Iris pigment epithelial cell (primary cell): Measurements from ENCODE around the gene MTERF1.
"Not testable (repeated sequence)": the region's sequence is repeated elsewhere in the genome, so short reads cannot be mapped to it uniquely, and the experiment has no call there.

ENCODE experiments used
- DNase-seq: peaks from one replicate; pipeline ENCODE4 v3.0.0-alpha.2; 2011; ENCODE audit warnings: low read depth

The MTERF1 gene, protein sequence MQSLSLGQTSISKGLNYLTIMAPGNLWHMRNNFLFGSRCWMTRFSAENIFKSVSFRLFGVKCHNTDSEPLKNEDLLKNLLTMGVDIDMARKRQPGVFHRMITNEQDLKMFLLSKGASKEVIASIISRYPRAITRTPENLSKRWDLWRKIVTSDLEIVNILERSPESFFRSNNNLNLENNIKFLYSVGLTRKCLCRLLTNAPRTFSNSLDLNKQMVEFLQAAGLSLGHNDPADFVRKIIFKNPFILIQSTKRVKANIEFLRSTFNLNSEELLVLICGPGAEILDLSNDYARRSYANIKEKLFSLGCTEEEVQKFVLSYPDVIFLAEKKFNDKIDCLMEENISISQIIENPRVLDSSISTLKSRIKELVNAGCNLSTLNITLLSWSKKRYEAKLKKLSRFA

DNA sequence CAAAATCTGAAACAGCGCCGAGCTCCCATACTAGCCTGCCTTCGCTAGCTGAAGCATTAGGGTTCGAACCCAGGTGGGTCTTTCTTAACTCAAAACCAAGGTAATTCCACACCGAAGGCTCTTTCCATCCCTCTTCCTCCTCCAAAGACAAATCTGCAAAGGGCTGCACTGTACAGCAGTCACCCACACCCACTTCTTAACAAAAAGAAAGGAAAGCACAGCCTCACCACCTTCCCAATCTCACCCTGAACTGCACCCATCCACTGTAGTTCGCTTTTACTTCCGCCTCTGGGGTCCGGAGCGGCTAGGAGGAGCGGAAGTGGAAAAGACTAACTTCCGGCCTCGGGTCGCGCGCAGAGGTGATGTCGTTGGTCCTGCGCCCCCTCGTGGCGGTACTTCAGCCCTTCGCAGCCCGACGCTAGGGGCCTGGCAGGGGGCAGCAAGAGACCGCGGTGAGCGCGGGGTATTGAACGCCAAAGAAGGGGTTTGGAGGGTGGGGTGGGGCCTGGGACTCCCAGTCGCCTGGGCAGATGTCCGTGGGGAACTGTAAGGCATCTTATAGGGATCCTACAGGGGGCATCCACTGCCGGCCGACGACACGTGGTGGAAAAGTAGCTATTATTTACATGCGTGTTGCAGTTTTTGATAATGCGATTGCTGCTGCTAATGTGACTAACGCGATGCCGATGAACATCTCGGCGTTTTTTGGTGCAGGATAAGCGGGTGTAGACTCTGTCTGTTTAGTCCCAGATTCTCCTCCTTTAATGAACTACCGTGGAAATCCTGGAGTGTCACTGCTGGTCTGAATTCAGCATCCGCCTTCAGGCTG, at the start of gene MTERF1:
MTERF1 (minus strand) TSS at position 290 of the 829 bp plus-strand sequence. CDS start 619 bp downstream, outside the sequence.
- peak; percentile 91 for DNase-seq

DNA sequence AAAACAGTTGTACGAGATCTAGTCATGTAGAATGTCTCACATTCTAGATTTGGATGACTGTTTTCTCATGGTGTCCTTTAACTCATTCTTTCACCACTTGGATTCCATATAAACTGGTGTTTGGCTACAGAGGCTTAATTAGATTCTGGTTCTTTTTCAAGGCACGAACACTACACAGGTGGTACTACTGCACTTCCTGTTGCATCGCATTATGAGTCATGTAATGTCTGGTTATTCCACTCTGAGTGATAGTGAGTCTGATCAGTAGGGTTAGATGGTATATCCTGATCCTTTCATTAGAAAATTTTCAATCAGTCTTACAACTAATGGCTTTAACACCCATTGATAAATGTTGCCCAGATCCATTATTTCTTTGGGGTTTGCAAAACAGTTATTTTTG, 49.0 kb upstream of the MTERF1 start:
- DNase-seq, result no peak

DNA sequence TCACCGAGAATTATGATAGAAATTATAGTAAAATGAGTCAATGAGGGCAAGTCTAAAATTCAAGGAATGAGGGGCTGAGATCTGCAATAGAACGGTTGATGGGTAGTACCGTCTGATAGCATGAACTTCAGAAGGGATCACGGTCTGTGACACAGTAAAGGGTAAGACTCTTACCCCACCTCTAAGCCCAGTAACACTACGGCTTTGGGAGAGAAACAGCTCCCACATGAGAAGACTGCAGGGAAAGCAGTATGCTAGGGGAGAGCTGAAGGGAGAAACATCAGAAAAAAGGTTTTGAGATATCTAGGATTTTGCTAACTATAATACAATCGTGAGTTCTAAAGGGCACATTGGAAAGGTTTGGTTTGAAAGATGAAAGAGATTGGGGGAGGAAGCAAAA, 47.4 kb upstream of the MTERF1 start:
- DNase-seq, result no peak

DNA sequence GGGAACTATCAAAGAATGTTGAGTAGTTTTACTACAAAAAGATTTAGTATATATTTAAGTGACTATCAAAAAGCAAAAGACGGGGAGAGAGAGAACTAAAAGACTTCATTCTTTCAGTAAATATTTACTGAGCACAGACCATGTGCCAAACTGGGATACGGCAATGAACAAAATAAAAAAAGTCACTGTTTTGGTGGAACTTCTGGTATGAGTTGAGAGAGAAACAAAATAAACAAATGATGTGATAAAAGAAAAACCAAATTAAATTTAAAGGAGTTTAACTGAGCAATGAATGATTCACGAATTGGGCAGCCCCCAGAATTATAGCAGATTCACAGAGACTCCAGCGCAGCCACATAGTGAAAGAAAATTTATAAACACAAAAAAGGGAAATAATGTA, 42.4 kb upstream of the MTERF1 start:
- DNase-seq, result no peak

DNA sequence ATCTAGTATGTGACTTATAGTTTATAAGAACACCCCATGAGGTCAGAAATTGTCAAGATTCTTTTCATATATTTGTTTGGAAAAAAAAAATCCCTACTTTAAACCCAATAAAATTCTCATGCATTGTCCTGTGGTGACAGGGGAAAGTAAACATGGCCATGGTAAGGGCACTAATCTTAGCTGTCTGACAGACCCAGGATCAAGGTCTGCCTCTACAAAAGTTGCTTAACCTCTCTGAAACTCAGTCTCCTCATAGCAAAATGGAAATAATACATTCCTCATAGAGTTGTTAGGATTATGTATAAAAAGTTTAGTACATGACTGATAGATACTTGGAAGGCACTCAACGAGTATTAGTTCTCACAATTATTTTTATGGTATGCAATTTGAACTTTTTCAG, 37.9 kb upstream of the MTERF1 start:
- no peak for DNase-seq

DNA sequence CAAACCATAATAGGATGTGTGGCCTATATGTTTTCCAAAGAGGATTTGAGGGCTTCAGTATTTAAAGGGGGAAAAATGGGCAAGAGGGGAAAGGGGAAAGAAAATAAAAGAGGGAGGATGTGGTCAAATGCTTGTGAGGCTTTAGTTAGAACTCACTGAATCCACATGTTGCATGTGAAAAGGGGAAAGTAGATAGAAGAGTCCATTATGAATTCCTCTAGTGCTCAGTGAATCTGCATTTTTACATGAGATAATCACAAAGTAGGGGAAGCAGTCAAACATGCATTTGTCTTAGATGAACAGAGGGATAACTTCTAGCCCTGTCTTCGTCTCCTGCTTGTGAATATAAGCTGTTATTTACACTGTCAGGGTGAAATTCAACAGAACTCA, 35.5 kb upstream of the MTERF1 start:
- DNase-seq, result peak; percentile 14

DNA sequence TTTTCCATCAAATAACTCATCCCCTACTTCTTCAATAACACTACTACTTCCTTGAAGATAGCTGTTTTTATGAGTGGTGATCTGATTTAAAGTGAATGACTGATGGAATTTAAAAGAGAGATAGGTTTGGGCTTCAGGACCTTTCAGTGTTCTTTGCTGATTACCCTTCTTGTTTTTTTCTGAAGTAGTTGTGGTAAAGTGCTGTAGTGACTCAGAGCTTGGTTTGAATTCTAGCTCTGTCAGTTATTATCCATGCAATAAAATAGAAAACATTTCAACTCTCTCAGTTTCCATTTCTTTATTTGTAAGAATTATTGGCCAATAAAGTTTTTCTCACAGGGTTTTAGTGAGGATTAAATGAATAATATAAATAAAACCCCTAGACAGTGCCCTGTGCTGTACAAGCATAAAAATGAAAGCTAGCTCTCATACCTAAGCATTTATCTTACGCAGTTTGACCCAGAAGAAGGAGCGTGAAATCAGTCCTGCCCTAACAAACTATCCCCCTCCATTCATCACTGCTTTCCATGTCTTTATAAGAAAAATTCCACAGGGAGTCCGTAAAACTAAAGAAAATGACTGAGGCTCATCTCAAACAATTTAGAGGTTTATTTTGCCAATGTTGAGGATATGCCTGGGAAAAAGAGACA, 35.0 kb upstream of the MTERF1 start:
- peak; percentile 66 for DNase-seq

DNA sequence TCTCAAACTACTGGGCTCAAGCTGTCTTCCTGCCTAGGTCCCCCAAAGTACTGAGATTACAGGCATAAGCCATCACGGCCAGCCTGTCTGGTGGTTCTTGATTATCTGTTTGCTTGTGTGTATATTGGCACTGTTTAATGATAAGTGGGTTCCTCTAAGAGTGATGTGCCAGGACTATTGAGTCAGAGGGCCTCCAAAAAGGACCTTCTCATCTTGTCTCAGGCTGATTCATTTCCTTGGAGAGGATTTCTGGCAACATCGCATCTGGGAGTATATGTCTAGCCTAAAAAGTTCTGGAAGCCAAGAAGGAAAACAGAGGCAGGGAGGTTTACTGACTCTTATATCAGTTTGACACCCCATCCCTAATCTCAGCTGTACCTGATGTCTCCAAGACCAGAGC, 33.1 kb upstream of the MTERF1 start:
- DNase-seq, result peak; percentile 67

DNA sequence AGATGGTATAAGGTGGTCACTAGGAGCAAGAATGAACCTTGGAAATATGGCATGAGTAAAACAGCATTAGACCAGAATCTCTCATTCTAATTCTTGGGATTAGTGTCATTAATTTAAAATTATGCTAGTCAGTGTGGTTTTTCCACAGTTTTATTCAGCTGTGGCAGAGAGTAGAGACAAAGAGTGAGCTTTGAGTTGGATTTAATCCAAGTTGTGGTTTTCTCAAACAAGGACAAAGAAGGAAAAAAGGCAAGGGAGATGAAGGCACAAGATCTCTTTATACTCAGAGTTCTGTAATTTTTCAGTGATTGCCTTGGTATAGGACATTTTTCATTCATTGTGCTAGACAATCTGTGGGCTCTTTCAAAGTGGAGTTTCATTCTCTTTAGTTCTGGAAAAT, 32.0 kb upstream of the MTERF1 start:
- DNase-seq, result peak; percentile 37

DNA sequence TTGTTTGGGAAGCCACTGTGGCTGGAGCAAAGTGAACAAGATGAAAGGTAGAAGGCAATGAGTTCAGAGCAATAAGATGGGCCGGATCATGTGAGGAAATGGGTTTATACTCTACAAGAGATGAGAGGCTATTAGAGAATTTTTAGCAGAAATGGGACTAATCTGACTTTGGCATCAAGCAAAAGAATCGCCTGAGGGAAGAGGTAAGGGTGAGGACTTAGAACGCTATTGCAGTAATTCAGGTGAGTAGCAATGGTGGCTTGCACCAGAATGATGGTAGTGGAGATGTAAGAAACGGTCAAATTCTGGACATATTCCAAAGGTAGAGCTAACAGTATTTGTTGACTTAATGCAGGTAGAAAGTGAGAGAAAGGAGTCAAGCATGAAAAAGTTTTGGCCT, 30.6 kb upstream of the MTERF1 start:
- no peak for DNase-seq

DNA sequence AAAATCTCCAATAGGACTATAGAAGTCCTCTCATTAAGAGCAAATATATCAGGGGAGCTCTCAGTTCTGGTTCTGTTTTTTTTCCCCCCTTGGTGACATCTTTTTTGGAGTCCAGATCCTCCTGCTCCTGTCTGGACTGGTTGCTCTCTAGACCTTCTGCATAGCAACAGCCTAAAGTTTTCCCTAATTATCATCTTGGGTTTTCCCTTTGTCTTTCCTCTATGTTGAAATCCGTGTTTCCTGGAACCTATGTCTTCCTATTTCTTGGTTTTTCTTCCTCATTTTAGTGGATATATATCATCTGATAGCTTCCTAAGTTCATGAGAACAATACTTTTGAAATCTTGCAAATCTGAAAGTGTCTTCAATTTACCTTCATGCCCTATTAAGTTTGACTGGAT, 29.7 kb upstream of the MTERF1 start:
- no peak for DNase-seq

DNA sequence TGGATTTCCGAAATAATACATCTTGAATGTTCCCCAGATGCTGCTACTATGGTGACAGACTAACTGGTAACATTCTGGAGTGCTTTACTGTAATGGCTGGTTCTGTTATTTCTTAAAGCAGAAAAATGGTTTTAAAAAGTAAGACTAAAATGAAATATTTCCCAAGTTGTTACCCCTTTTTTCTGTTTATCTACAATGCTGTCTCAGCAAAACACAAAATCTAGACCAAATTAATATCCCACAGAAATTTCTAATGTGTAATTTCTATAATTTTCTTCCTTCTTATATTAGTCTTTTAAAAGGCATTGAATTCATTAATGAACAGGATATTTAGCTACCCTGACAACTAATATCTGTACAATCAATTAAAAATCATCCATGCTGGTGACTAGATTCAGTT, 19.1 kb upstream of the MTERF1 start:
- DNase-seq, result no peak

DNA sequence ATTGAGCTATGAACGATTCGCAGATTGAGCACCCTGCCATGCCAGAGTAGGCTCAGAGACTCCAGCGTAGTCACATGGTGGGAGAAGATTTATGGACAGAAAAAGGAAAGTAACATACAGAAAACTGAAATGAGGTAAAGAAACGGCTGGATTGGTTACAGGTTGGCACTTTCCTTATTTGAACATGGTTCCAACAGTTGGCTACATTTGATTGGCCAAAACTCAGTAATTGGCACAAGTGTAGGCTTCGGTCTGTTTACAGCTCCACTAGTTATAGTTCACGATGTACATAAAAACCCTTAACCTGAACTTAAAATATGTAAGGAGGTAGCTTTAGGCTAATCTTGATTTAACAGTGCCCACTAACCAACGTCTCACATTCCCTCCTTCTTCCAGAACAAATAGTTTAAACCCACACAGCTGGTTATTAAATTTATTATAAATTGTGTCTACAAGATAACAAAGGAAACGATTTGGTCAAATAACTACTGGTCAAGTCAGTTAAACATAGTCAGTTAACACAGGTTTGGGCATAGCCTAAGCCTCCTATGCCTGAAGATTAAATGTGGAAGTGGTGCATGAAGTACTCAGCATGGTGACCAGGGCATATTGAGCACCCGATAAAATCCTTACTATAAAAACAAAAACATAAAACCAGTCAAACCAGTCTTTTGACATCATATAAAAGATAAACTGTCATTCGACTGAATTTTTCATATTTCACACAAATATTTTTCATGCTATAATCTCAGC, 17.9 kb upstream of the MTERF1 start:
- no peak for DNase-seq

DNA sequence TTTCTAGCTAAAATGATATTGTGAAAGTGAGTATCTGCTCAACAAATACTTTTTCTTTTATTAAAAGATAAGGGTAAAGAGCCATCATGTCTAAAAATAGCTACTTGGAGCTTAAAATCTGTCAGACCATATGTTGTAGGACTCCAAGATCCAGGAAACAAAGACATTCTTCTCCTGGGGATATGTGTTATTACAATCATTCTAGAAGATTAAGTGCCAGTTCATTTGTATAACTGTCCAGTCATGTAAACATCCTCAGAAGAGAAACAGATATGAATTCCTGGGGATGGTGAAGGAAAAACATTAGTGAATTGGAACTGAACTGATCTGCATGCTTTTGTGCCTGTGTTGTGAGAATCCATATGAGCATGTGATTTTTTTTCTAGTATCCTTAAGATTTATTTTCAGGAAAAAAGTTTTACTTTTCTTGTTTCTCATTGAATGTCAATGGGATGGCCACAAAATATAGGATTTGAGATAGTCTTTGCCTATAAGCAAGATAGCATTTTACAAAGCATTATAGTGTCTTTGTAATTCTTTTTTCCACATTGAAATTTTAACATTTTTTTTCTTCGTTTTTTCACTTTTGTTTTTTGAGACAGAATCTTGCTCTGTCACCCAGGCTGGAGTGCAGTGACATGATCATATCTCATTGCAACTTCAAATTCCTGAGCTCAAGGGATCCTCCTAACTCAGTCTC, 14.4 kb upstream of the MTERF1 start:
- DNase-seq, result peak; percentile 55

DNA sequence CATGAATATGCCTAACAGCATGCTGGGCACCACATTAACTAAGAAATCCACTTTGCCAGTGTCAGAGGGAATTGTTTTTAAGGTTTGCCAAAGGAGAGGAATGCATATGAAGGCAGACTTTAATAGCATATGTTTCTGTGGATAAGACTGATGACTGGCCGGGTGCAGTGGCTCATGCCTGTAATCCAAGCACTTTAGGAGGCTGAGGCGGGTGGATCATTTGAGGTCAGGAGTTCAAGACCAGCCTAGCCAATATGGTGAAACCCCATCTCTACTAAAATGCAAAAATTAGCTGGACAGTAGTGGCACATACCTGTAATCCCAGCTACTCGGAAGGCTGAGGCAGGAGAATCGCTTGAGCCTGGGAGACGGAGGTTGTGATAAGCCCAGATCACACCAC, 13.2 kb upstream of the MTERF1 start:
- DNase-seq, result not testable (repeated sequence)

DNA sequence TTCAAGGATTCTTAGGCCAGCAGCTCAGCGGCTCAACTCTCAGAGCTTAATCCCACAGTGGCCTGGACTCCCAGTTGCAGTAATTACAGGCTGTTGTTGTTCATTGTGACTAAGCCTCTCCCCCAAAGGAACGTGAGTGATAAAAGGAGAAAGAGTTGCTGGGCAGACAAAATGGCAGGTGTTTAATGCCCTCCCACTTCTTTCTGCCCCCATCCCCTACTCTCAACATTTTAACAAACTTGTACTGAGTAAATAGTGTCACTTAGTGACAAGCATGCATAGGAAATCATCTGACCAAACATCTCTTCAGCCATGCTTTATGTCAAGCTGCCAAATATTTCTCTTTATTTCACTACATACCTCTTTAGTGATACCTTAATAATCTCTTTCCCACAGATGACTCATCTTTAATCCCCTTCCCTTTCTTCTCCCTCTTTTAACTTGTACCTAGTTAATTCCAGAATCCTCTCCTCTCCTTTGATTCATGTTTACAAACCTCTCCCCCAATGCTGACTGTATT, 12.4 kb upstream of the MTERF1 start:
- peak; percentile 86 for DNase-seq

DNA sequence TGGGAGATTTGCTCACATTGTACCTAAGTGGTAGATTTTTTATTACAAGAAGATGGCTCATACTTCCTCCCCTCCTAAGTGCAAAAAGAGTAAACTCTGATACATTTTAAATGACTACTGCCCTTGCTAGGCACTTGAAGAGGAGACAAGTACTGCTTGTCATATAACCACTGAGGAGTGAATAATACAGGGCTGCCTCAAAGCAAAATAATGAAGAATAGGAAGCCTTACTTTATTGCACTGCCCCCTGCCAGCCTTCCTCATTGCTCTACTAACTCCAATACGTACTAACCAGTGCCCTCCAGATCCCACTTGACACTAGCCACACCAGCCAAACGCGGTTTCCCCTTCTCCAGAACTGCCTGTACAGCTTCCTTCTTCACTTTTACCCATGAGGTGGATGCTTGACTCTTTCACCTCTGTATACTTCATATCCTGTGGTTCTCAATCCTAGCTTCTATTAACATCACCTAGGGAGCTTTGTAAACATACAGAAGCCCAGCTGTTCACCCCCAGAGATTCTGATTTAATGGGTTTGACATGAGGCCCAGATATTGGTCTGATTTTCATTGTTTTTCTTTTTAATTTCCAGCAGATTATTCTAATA, 11.7 kb upstream of the MTERF1 start:
- no peak for DNase-seq

DNA sequence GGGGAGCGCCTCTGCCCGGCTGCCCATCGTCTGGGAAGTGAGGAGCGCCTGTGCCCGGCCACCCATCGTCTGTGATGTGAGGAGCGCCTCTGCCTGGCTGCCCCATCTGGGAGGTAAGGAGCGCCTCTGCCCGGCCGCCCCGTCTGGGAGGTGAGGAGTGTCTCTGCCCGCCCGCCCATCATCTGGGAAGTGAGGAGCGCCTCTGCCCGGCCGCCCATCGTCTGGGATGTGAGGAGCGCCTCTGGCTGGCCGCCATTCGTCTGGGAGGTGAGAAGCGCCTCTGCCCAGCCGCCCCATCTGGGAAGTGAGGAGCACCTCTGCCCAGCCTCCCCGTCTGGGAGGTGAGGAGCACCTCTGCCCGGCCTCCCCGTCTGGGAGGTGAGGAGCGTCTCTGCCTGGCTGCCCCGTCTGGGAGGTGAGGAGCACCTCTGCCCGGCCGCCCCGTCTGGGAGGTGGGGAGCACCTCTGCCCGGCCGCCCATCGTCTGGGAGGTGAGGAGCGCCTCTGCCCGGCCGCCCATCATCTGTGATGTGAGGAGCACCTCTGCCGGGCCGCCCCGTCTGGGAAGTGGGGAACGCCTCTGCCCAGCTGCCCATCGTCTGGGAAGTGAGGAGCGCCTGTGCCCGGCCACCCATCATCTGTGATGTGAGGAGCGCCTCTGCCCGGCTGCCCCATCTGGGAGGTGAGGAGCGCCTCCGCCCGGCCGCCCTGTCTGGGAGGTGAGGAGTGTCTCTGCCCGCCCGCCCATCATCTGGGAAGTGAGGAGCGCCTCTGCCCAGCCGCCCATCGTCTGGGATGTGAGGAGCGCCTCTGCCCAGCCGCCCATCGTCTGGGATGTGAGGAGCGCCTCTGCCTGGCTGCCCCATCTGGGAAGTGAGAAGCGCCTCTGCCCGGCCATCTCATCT, 8.0 kb upstream of the MTERF1 start:
- DNase-seq, result not testable (repeated sequence)

DNA sequence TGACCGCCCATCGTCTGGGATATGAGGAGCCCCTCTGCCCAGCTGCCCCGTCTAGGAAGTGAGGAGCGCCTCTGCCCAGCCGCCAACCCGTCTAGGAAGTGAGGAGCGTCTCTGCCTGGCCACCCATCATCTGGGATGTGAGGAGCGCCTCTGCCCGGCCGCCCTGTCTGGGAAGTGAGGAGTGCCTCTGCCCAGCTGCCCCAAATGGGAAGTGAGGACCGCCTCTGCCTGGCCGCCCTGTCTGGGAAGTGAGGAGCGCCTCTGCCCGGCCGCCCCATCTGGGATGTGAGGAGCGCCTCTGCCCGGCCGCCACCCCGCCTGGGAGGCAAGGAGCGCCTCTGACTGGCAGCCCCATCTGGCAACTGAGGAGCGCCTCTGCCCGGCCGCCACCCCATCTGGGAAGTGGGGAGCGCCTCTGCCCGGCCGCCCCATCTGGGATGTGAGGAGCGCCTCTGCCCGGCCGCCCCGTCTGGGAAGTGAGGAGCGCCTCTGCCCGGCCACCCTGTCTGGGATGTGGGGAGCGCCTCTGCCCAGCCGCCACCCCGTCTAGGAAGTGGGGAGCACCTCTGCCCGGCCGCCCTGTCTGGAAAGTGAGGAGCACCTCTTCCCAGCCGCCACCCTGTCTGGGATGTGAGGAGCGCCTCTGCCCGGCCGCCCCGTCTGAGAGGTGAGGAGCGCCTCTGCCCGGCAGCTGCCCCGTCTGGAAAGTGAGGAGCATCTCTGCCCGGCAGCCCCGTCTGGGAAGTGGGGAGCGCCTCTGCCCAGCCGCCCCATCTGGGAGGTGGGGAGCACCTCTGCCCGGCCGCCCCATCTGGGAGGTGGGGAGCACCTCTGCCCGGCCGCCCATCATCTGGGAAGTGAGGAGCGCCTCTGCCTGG, 7.1 kb upstream of the MTERF1 start:
- DNase-seq, result not testable (repeated sequence)
